Activated CD4-positive, CD25-positive, alpha-beta regulatory T cell treated with anti-CD3 and anti-CD28 coated beads, Interleukin-2, amount 50 U/mL, for 16 hours (primary cell): ENCODE measurements around the gene TOR3A.

ENCODE experiments used
- DNase-seq: peaks from one replicate; pipeline ENCODE4 v3.0.0-alpha.2; 2020; ENCODE audit warnings: low read depth, low spot score

TOR3A gene

GRCh38 chr1:179145521-179145920 is 63.7 kb downstream of the TOR3A start:
- no peak for DNase-seq
